Measurements from ENCODE around the gene HS6ST3.

DNA sequence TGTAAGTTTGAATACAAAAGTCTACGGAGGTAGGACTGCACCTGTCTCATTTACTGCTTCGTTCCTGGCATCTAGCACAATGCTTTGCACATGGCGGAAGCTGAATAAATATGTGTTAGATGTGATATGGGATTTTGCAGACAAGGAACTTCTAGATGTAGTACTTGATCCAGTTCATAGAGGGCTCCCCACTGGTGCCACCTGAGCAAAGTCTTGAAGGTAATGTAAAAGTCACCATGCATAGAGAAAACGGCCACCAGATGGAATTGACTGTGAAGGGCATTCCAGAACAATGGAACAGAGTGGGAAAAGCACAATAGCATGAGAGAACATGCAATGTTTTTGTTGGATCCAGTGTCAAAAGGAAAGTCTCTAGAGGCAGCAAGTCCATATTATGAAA lies 209.3 kb downstream of the HS6ST3 start:
- TF ChIP-seq, protein P1, sequence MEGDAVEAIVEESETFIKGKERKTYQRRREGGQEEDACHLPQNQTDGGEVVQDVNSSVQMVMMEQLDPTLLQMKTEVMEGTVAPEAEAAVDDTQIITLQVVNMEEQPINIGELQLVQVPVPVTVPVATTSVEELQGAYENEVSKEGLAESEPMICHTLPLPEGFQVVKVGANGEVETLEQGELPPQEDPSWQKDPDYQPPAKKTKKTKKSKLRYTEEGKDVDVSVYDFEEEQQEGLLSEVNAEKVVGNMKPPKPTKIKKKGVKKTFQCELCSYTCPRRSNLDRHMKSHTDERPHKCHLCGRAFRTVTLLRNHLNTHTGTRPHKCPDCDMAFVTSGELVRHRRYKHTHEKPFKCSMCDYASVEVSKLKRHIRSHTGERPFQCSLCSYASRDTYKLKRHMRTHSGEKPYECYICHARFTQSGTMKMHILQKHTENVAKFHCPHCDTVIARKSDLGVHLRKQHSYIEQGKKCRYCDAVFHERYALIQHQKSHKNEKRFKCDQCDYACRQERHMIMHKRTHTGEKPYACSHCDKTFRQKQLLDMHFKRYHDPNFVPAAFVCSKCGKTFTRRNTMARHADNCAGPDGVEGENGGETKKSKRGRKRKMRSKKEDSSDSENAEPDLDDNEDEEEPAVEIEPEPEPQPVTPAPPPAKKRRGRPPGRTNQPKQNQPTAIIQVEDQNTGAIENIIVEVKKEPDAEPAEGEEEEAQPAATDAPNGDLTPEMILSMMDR (IDR thresholded peaks at IDR 0.05): no peak
- no peak for TF ChIP-seq POLR2A (IDR thresholded peaks at IDR 0.05)

Measured in adrenal gland (tissue), 5 donors.